BJ (cell line): ENCODE data around the gene TBL1X. TPM values are rescaled to one million over a fixed set of nuclear protein-coding genes. Genes with fewer than 3 reads are reported as not detected.

ENCODE experiments used
- CTCF ChIA-PET: fragments of 350-600 bp; formaldehyde crosslinking; extraction: SDS; loops from one replicate; lab custom pipeline; 2021; ENCODE audit warnings: antibody characterized with exemption, inconsistent platforms; lab: Yijun Ruan, JAX
- POLR2A ChIA-PET: fragments of 300-600 bp; sonication (Branson Sonifier 250); formaldehyde crosslinking; extraction: SDS; loops from one replicate; lab custom pipeline; 2021; ENCODE audit warnings: antibody characterized with exemption; lab: Charles Lee
- DNase-seq: peaks from one replicate; pipeline ENCODE4 v3.0.0-alpha.2; 2011; ENCODE audit warnings: low read depth
- H3K27me3 ChIP-seq: 2 replicates; pipeline ENCODE4 v1.6.0; 2011; ENCODE audit warnings: low read length; ENCODE audit not compliant: control insufficient read depth, insufficient read depth
- H3K36me3 ChIP-seq: 2 replicates; pipeline ENCODE4 v1.5.1; 2011; ENCODE audit warnings: low read length; ENCODE audit not compliant: control insufficient read depth, insufficient read depth
- H3K4me3 ChIP-seq: 2 replicates; pipeline ENCODE4 v1.5.1; 2011; ENCODE audit warnings: low read depth, mild to moderate bottlenecking, control low read depth, low read length
- CTCF ChIP-seq: IDR thresholded peaks from 2 replicates; pipeline ENCODE4 v1.5.1; 2011; ENCODE audit warnings: low read depth, mild to moderate bottlenecking, control low read depth, inconsistent platforms, low read length, moderate library complexity; ENCODE audit not compliant: insufficient read depth
- polyA plus RNA-seq: library from polyadenylated mRNA; depleted of rRNA; stranded (reverse); fragments of >200 nt; gene quantifications from 2 replicates; pipeline ENCODE4 v1.2.3, GENCODE V29; 2011

TBL1X gene
- polyA plus RNA-seq, 1 experiment, result 13.2 TPM

GRCh38 chrX:9746148-9746888 is 281.5 kb downstream of the TBL1X start:
- Histone ChIP-seq H3K27me3 (no peaks in the 10 kb centered on the region), H3K4me3 (no peak overlapping the region), H3K36me3 (no peaks in the 10 kb centered on the region)
- DNase-seq, result no peak
- TF ChIP-seq CTCF, result no peak
- ChIA-PET CTCF (no interaction called here), POLR2A (no interaction called here)

- H3K4me3 ChIP-seq, result no peak overlapping the region
- CTCF ChIA-PET, result no interaction called here
- TF ChIP-seq CTCF, result no peak
- POLR2A ChIA-PET, result no interaction called here
- no peaks in the 10 kb centered on the region for H3K27me3 ChIP-seq
- no peak for DNase-seq
- H3K36me3 ChIP-seq, result no peaks in the 10 kb centered on the region
Measured at GRCh38 chrX:9747644-9748043, 282.8 kb downstream of the TBL1X start.

GRCh38 chrX:9749146-9749692 is 284.4 kb downstream of the TBL1X start:
- ChIA-PET CTCF (interaction anchor here (1.2 kb wide), 1 partner anchor 370 kb away, joined by 3 read pairs; no protein-coding TSS in a partner anchor), POLR2A (no interaction called here)
- no peak overlapping the region for H3K4me3 ChIP-seq
- DNase-seq, result no peak
- H3K27me3 ChIP-seq, result no peaks in the 10 kb centered on the region
- no peak for TF ChIP-seq CTCF
- no peaks in the 10 kb centered on the region for H3K36me3 ChIP-seq

- Histone ChIP-seq H3K4me3 (no peak overlapping the region), H3K36me3 (no peaks in the 10 kb centered on the region), H3K27me3 (no peaks in the 10 kb centered on the region)
- DNase-seq, result no peak
- no peak for TF ChIP-seq CTCF
- CTCF ChIA-PET, result no interaction called here
- POLR2A ChIA-PET, result no interaction called here
Measured at GRCh38 chrX:9757366-9757765, 292.5 kb downstream of the TBL1X start.

GRCh38 chrX:9758021-9758638 is 293.3 kb downstream of the TBL1X start:
- ChIA-PET POLR2A (no interaction called here), CTCF (interaction anchor here (0.6 kb wide), 1 partner anchor 1745 kb away, joined by 3 read pairs; no protein-coding TSS in a partner anchor)
- TF ChIP-seq CTCF, result no peak
- DNase-seq, result no peak
- no peak overlapping the region for H3K4me3 ChIP-seq
- H3K36me3 ChIP-seq, result no peaks in the 10 kb centered on the region
- no peaks in the 10 kb centered on the region for H3K27me3 ChIP-seq
